ENCODE results near the gene SRC. TPM values are rescaled to one million over a fixed set of nuclear protein-coding genes. Genes with fewer than 3 reads are reported as not detected.
"Not testable (repeated sequence)": the region's sequence is repeated elsewhere in the genome, so short reads cannot be mapped to it uniquely, and the experiment has no call there.

Gene SRC
- total RNA-seq, 1 experiment from 2014 or later = 31.4 TPM

- no peaks in the 10 kb centered on the region for H3K27me3 ChIP-seq (ENCODE audit: control insufficient read depth, insufficient read depth, low read length)
- no peak for DNase-seq
- H3K4me3 ChIP-seq (ENCODE audit: insufficient read depth, low read depth, low read length) = no peak overlapping the region
- H3K36me3 ChIP-seq (replicated peaks; ENCODE audit: control insufficient read depth, insufficient read depth, low read length) = no peaks in the 10 kb centered on the region
Observed at GRCh38 chr20:37337208-37337991, 8.5 kb upstream of the SRC start.

GRCh38 chr20:37338380-37338779 is 7.6 kb upstream of the SRC start:
- not testable (repeated sequence) for H3K27me3 ChIP-seq (ENCODE audit: control insufficient read depth, insufficient read depth, low read length); H3K4me3 ChIP-seq (ENCODE audit: insufficient read depth, low read depth, low read length); H3K36me3 ChIP-seq (replicated peaks; ENCODE audit: control insufficient read depth, insufficient read depth, low read length); DNase-seq

GRCh38 chr20:37339208-37339607 is 6.7 kb upstream of the SRC start:
- no peaks in the 10 kb centered on the region for H3K36me3 ChIP-seq (replicated peaks; ENCODE audit: control insufficient read depth, insufficient read depth, low read length)
- H3K27me3 ChIP-seq (ENCODE audit: control insufficient read depth, insufficient read depth, low read length) = no peaks in the 10 kb centered on the region
- no peak overlapping the region for H3K4me3 ChIP-seq (ENCODE audit: insufficient read depth, low read depth, low read length)
- no peak for DNase-seq

- H3K36me3 ChIP-seq (replicated peaks; ENCODE audit: control insufficient read depth, insufficient read depth, low read length); H3K4me3 ChIP-seq (ENCODE audit: insufficient read depth, low read depth, low read length); DNase-seq; H3K27me3 ChIP-seq (ENCODE audit: control insufficient read depth, insufficient read depth, low read length): not testable (repeated sequence)
Observed at GRCh38 chr20:37339764-37340109, 6.2 kb upstream of the SRC start.

- H3K36me3 ChIP-seq (replicated peaks; ENCODE audit: control insufficient read depth, insufficient read depth, low read length) = no peaks in the 10 kb centered on the region
- H3K4me3 ChIP-seq (ENCODE audit: insufficient read depth, low read depth, low read length) = no peak overlapping the region
- no peaks in the 10 kb centered on the region for H3K27me3 ChIP-seq (ENCODE audit: control insufficient read depth, insufficient read depth, low read length)
- no peak for DNase-seq
Observed at GRCh38 chr20:37340998-37341397, 4.9 kb upstream of the SRC start.

- no peak for DNase-seq
- no peak overlapping the region for H3K4me3 ChIP-seq (ENCODE audit: insufficient read depth, low read depth, low read length)
- H3K27me3 ChIP-seq (ENCODE audit: control insufficient read depth, insufficient read depth, low read length) = no peaks in the 10 kb centered on the region
- no peaks in the 10 kb centered on the region for H3K36me3 ChIP-seq (replicated peaks; ENCODE audit: control insufficient read depth, insufficient read depth, low read length)
Observed at GRCh38 chr20:37341632-37342031, 4.3 kb upstream of the SRC start.

- DNase-seq = no peak
- H3K27me3 ChIP-seq (ENCODE audit: control insufficient read depth, insufficient read depth, low read length) = no peaks in the 10 kb centered on the region
- no peaks in the 10 kb centered on the region for H3K36me3 ChIP-seq (replicated peaks; ENCODE audit: control insufficient read depth, insufficient read depth, low read length)
- no peak overlapping the region for H3K4me3 ChIP-seq (ENCODE audit: insufficient read depth, low read depth, low read length)
Observed at GRCh38 chr20:37342231-37343177, 3.4 kb upstream of the SRC start.

- no peak for DNase-seq
- H3K27me3 ChIP-seq (ENCODE audit: control insufficient read depth, insufficient read depth, low read length) = no peaks in the 10 kb centered on the region
- 0 out of 2 replicates have a peak, but pooled peaks cover 1% of the 10 kb centered on the region for H3K36me3 ChIP-seq (replicated peaks; ENCODE audit: control insufficient read depth, insufficient read depth, low read length)
- no peak overlapping the region for H3K4me3 ChIP-seq (ENCODE audit: insufficient read depth, low read depth, low read length)
Observed at GRCh38 chr20:37343212-37343993, 2.5 kb upstream of the SRC start.

- Histone ChIP-seq H3K4me3 (ENCODE audit: insufficient read depth, low read depth, low read length) (no peak overlapping the region), H3K27me3 (ENCODE audit: control insufficient read depth, insufficient read depth, low read length) (no peaks in the 10 kb centered on the region), H3K36me3 (replicated peaks; ENCODE audit: control insufficient read depth, insufficient read depth, low read length) (0 out of 2 replicates have a peak, but pooled peaks cover 1% of the 10 kb centered on the region)
- no peak for DNase-seq
Observed at GRCh38 chr20:37343994-37344355, 2.0 kb upstream of the SRC start.

GRCh38 chr20:37344506-37345338 is 1.2 kb upstream of the SRC start:
- peak; percentile 55 for DNase-seq
- H3K4me3 ChIP-seq (ENCODE audit: insufficient read depth, low read depth, low read length) = peak overlapping the region; percentile 53
- 0 out of 2 replicates have a peak, but pooled peaks cover 1% of the 10 kb centered on the region for H3K36me3 ChIP-seq (replicated peaks; ENCODE audit: control insufficient read depth, insufficient read depth, low read length)
- H3K27me3 ChIP-seq (ENCODE audit: control insufficient read depth, insufficient read depth, low read length) = no peaks in the 10 kb centered on the region

GRCh38 chr20:37346236-37346534 is 245 bp downstream of the SRC start:
- DNase-seq = no peak
- Histone ChIP-seq H3K4me3 (ENCODE audit: insufficient read depth, low read depth, low read length) (peak overlapping the region; percentile 53), H3K36me3 (replicated peaks; ENCODE audit: control insufficient read depth, insufficient read depth, low read length) (0 out of 2 replicates have a peak, but pooled peaks cover 1% of the 10 kb centered on the region), H3K27me3 (ENCODE audit: control insufficient read depth, insufficient read depth, low read length) (no peaks in the 10 kb centered on the region)

GRCh38 chr20:37346535-37347346 is 801 bp downstream of the SRC start:
- H3K36me3 ChIP-seq (replicated peaks; ENCODE audit: control insufficient read depth, insufficient read depth, low read length) = peaks cover 1% of the 10 kb centered on the region; the same call in 1 of the 2 replicates
- peak; percentile 91 for DNase-seq
- H3K4me3 ChIP-seq (ENCODE audit: insufficient read depth, low read depth, low read length) = peak overlapping the region; percentile 53
- no peaks in the 10 kb centered on the region for H3K27me3 ChIP-seq (ENCODE audit: control insufficient read depth, insufficient read depth, low read length)

- Histone ChIP-seq H3K27me3 (ENCODE audit: control insufficient read depth, insufficient read depth, low read length) (no peaks in the 10 kb centered on the region), H3K4me3 (ENCODE audit: insufficient read depth, low read depth, low read length) (no peak overlapping the region), H3K36me3 (replicated peaks; ENCODE audit: control insufficient read depth, insufficient read depth, low read length) (peaks cover 1% of the 10 kb centered on the region; the same call in 1 of the 2 replicates)
- peak; percentile 13 for DNase-seq
Observed at GRCh38 chr20:37347347-37347823, 1.4 kb downstream of the SRC start.
